Activated T-cell treated with anti-CD3 and anti-CD28 coated beads, Interleukin-2, amount 50 U/mL, for 72 hours (primary cell): ENCODE data around the gene PAK2. TPM values are rescaled to one million over a fixed set of nuclear protein-coding genes. Genes with fewer than 3 reads are reported as not detected.
A peak's percentile ranks its signal among the peaks of the same experiment; 100 is the strongest.
"Not testable (repeated sequence)": the region's sequence is repeated elsewhere in the genome, so short reads cannot be mapped to it uniquely, and the experiment has no call there.

Source experiments
- ATAC-seq, 2 donors: fragments of 150-1000 bp; cut with Tn5 transposase; replicated peaks in 1 of 2; 2 replicates each; pipeline ENCODE4 v1.10.0; 2021; ENCODE audit warnings: moderate library complexity in 2 of 2, mild to moderate bottlenecking in 1 of 2
- DNase-seq, 2 donors: peaks; one replicate each; pipeline ENCODE4 v3.0.0; 2021 to 2022; ENCODE audit warnings: mixed read lengths in 1 of 2
- H3K27ac Mint-ChIP-seq: one replicate; pipeline ENCODE4 v1.8.0; 2022; ENCODE audit warnings: mild to moderate bottlenecking, moderate library complexity, mixed read lengths
- H3K27me3 Mint-ChIP-seq: one replicate; pipeline ENCODE4 v1.8.0; 2022; ENCODE audit warnings: low read depth, mixed read lengths
- H3K36me3 Mint-ChIP-seq, 2 donors: one replicate each; pipeline ENCODE4 v1.8.0; 2022; ENCODE audit warnings: mixed read lengths in 2 of 2, mild to moderate bottlenecking in 1 of 2; ENCODE audit not compliant: insufficient read depth in 2 of 2
- H3K4me1 Mint-ChIP-seq: one replicate; pipeline ENCODE4 v1.8.0; 2022; ENCODE audit warnings: low read depth, mixed read lengths
- H3K4me3 Mint-ChIP-seq, 2 donors: one replicate each; pipeline ENCODE4 v1.8.0; 2022; ENCODE audit warnings: mild to moderate bottlenecking in 2 of 2, mixed read lengths in 2 of 2, moderate library complexity in 2 of 2
- H3K9me3 Mint-ChIP-seq, 2 donors: one replicate each; pipeline ENCODE4 v1.8.0; 2022; ENCODE audit warnings: mixed read lengths in 2 of 2
- total RNA-seq, 2 donors: library from RNA; stranded (reverse); gene quantifications; one replicate each; pipeline ENCODE4 v1.2.3, GENCODE V29; 2022

The PAK2 gene
- total RNA-seq, 2 donors from 2014 or later, result 99.9 to 109 TPM

DNA sequence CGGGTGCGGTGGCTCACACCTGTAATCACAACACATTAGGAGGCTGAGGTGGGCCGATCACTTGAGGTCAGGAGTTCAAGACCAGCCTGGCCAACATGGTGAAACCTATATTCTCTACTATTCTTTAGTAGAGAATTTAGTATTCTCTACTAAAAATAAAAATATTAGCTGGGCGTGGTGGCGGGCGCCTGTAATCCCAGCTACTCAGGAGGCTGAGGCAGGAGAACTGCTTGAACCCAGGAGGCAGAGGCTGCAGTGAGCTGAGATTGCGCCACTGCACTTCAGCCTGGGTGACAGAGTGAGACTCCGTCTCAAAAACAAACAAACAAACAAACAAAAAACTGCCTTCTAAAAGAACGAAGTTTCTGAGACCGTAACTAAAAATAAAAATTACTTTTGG is 3.9 kb downstream of the PAK2 start:
- not testable (repeated sequence) for H3K27me3 Mint-ChIP-seq, H3K9me3 Mint-ChIP-seq, ATAC-seq, H3K4me3 Mint-ChIP-seq, DNase-seq, H3K27ac Mint-ChIP-seq
- H3K36me3 Mint-ChIP-seq, result peaks cover 11 to 26% of the 10 kb centered on the region in 2 donors
- peaks cover 77% of the 10 kb centered on the region for H3K4me1 Mint-ChIP-seq

DNA sequence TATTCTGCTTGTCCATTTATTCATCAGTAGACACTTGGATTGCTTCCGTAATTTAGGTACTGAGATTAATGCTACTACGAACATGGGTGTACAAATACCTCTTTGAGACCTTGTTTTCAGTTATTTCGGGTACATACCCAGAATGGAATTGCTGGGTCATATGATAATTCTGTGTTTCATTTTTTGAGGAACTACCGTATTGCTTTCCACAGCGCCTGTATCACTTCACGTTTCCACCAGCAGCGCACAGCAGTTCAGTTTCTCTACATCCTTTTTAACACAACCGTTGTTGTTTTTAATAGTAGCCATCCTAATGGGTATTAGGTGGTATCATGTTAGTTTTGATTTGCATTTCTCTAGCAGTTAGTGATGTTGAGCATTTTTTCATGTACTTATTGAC is 9.5 kb downstream of the PAK2 start:
- DNase-seq, result no peak
- ATAC-seq, result no peak
- H3K27me3 Mint-ChIP-seq, result no peaks in the 10 kb centered on the region
- peaks cover 67% of the 10 kb centered on the region for H3K4me1 Mint-ChIP-seq
- no peak overlapping the region for H3K27ac Mint-ChIP-seq
- peaks cover 0 to 1% of the 10 kb centered on the region in 2 donors for H3K9me3 Mint-ChIP-seq
- no peak overlapping the region for H3K4me3 Mint-ChIP-seq
- peaks cover 10 to 40% of the 10 kb centered on the region in 2 donors for H3K36me3 Mint-ChIP-seq

DNA sequence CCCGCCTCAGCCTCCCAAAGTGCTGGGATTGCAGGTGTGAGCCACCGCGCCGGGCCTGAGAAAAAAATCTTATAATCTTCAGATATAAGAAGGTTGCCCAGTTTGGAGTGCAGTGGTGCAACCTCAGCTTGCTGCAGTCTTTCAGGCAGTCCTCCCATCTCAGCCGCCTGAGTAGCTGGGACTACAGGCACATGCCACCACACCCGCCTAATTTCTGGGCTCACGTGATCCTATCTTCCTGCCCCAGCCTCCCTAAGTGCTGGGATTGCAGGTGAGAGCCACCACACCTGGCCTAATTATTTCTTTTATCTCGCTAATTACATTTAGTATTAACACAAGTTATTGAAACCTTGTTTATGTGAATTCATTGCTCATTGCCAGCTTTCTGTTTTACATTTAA is 13.5 kb downstream of the PAK2 start:
- Mint-ChIP-seq H3K4me3 (no peak overlapping the region), H3K4me1 (peaks cover 70% of the 10 kb centered on the region), H3K36me3 (peaks cover 24 to 62% of the 10 kb centered on the region in 2 donors)

DNA sequence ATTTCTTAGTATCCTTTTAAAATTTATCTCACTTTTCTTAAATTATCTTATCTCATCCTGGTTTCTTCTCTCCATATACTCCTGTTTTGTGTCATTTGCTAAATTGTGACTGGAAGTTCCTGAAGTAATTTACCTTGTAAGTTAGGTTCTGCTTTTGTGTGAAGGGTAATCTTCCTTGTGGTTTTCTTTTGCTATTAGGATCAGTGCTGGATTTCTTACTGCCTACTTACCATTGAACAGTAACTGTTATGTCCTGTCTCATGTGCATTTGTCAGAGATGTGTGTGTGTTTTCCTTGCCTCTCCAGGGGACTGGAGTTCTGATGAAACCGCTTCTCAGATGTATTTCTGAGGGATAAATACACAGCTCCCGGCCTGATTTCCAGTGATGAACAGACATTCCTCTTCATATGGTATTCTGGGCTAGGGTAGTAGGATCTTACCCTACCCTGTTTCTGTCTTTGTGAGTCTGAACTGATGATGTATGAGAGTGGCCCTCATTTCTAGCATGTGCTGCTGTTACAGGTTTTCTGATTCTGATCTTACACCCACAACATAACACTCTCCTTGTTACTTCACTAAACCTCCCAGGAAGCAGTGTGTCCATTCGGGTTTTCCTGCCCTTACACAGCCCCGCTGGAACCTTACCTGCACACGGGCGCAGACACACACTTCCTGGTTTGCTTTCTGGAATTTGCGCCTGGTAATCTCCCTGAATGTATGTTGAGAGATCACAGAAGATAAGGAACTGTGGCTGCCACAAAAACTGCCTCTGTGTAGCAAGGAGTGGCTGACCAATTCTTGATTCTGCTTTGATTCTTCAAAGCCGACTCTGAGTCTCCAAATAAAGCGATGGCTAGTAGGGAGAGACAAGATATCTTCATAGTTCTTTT is 14.7 kb downstream of the PAK2 start:
- no peaks in the 10 kb centered on the region for H3K27me3 Mint-ChIP-seq
- ATAC-seq, result no peak
- H3K4me1 Mint-ChIP-seq, result peaks cover 66% of the 10 kb centered on the region
- DNase-seq, result no peak
- H3K4me3 Mint-ChIP-seq, result peak overlapping the region in 1 of 2 donors; percentile 5
- peak overlapping the region; percentile 79 for H3K27ac Mint-ChIP-seq
- peaks cover 4 to 6% of the 10 kb centered on the region in 2 donors for H3K9me3 Mint-ChIP-seq
- H3K36me3 Mint-ChIP-seq, result peaks cover 21 to 52% of the 10 kb centered on the region in 2 donors

More for the DNA sequence above, 13.5 kb downstream of the PAK2 start:
- Mint-ChIP-seq H3K9me3 (peaks cover 4 to 6% of the 10 kb centered on the region in 2 donors), H3K27me3 (no peaks in the 10 kb centered on the region), H3K27ac (peak overlapping the region; percentile 31)
- ATAC-seq (no peak), DNase-seq (no peak)

- peaks cover 65% of the 10 kb centered on the region for H3K4me1 Mint-ChIP-seq
- H3K27ac Mint-ChIP-seq, result peak overlapping the region; percentile 2
- ATAC-seq (no peak), DNase-seq (no peak)
- H3K27me3 Mint-ChIP-seq, result no peaks in the 10 kb centered on the region
- H3K4me3 Mint-ChIP-seq, result peak overlapping the region in 1 of 2 donors; percentile 36
- peaks cover 21 to 49% of the 10 kb centered on the region in 2 donors for H3K36me3 Mint-ChIP-seq
- peaks cover 6 to 7% of the 10 kb centered on the region in 2 donors for H3K9me3 Mint-ChIP-seq
These were observed 17.1 kb downstream of the PAK2 start for GRCh38 chr3:196756732-196757131.

GRCh38 chr3:196757876-196758739 is 18.5 kb downstream of the PAK2 start:
- ATAC-seq (peak; percentile 36 to 45), DNase-seq (peak in 1 of 2 donors; percentile 15)
- peaks cover 21 to 45% of the 10 kb centered on the region in 2 donors for H3K36me3 Mint-ChIP-seq
- no peaks in the 10 kb centered on the region for H3K27me3 Mint-ChIP-seq
- H3K4me1 Mint-ChIP-seq, result peaks cover 65% of the 10 kb centered on the region
- H3K27ac Mint-ChIP-seq, result peak overlapping the region; percentile 83
- peak overlapping the region; percentile 23 to 57 for H3K4me3 Mint-ChIP-seq
- peaks cover 6 to 7% of the 10 kb centered on the region in 2 donors for H3K9me3 Mint-ChIP-seq

DNA sequence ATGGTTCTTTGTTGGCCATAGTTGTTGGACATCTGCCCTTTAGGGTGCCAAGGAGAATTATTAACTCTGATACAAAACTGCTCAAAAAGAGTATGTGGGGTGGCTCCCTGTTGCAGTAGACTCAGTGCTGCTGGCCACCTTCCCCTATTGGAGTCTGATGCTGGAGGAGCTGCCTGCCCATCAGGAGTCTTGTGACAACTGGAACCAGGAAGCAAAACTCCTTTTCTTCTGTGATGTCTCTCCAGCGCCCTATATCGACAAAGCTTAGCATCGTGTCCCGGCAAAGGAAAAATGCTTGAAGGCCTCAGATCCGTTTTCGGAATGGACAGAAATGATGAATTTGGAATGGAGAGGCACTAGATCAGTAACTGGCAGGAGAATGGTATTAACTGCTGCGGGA is 23.5 kb downstream of the PAK2 start:
- Mint-ChIP-seq H3K27me3 (no peaks in the 10 kb centered on the region), H3K36me3 (peaks cover 4 to 14% of the 10 kb centered on the region in 2 donors)

GRCh38 chr3:196765454-196765853 is 25.8 kb downstream of the PAK2 start:
- peaks cover 9% of the 10 kb centered on the region for H3K4me1 Mint-ChIP-seq
- ATAC-seq (no peak), DNase-seq (no peak)
- H3K27ac Mint-ChIP-seq, result no peak overlapping the region
- no peak overlapping the region for H3K4me3 Mint-ChIP-seq
- peaks cover 0 to 2% of the 10 kb centered on the region in 2 donors for H3K9me3 Mint-ChIP-seq
- no peaks in the 10 kb centered on the region for H3K27me3 Mint-ChIP-seq
- peaks cover 4 to 10% of the 10 kb centered on the region in 2 donors for H3K36me3 Mint-ChIP-seq

More for the DNA sequence above, 23.5 kb downstream of the PAK2 start:
- ATAC-seq, result no peak
- DNase-seq, result no peak
- peaks cover 0 to 2% of the 10 kb centered on the region in 2 donors for H3K9me3 Mint-ChIP-seq
- H3K4me1 Mint-ChIP-seq, result peaks cover 24% of the 10 kb centered on the region
- no peak overlapping the region for H3K4me3 Mint-ChIP-seq
- no peak overlapping the region for H3K27ac Mint-ChIP-seq

DNA sequence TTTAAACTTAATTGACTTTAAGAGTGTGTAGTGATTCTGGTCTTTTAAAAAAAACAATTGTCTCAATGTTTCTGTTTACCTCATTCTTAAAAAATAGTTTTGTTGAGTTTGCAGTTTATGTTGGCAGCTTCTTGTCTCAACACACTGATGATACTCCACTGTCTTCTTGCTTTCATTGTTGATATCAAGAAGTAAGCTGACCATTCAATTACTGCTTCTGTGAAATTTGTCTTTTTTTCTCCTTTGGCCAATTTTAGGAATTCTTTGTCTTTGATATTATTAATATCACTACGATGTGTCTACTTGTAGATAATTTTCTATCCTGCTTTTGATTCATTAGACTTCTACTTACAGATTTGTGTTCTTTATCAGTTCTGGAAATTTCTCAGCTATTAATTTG is 31.4 kb downstream of the PAK2 start:
- no peaks in the 10 kb centered on the region for H3K27me3 Mint-ChIP-seq
- no peak overlapping the region for H3K4me3 Mint-ChIP-seq
- ATAC-seq (no peak), DNase-seq (no peak)
- peaks cover 43% of the 10 kb centered on the region for H3K4me1 Mint-ChIP-seq
- H3K27ac Mint-ChIP-seq, result peak overlapping the region; percentile 87
- peaks cover 0 to 5% of the 10 kb centered on the region in 2 donors for H3K36me3 Mint-ChIP-seq
- no peaks in the 10 kb centered on the region for H3K9me3 Mint-ChIP-seq

GRCh38 chr3:196772102-196772501 is 32.4 kb downstream of the PAK2 start:
- Mint-ChIP-seq H3K36me3 (peaks cover 0 to 5% of the 10 kb centered on the region in 2 donors), H3K4me3 (peak overlapping the region in 1 of 2 donors; percentile 6), H3K27ac (peak overlapping the region; percentile 5), H3K4me1 (peaks cover 43% of the 10 kb centered on the region), H3K9me3 (no peaks in the 10 kb centered on the region), H3K27me3 (no peaks in the 10 kb centered on the region)
- ATAC-seq (no peak), DNase-seq (no peak)

DNA sequence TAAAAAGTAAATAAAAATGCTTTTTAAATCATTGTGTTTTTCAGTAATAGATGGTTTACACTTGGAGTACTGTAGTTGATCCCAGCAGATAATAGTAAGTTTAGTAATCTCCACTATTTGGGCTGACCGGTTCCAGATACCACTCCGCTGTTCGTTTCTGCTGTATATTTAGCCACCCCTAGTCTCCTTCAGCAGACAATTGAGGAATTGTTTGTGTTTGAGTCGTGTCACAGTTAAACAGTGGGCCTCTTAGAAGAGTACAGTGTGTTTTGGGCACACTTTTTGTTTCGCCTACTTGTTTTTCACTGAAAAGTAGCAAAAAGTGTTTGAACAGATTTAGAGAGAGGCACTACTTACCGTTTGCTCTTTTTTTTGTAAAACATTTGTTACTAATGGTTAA is 33.2 kb downstream of the PAK2 start:
- no peaks in the 10 kb centered on the region for H3K9me3 Mint-ChIP-seq
- H3K27me3 Mint-ChIP-seq, result no peaks in the 10 kb centered on the region
- H3K4me3 Mint-ChIP-seq, result no peak overlapping the region
- DNase-seq (no peak), ATAC-seq (no peak)
- peak overlapping the region; percentile 65 for H3K27ac Mint-ChIP-seq
- peaks cover 0 to 5% of the 10 kb centered on the region in 2 donors for H3K36me3 Mint-ChIP-seq
- H3K4me1 Mint-ChIP-seq, result peaks cover 43% of the 10 kb centered on the region

DNA sequence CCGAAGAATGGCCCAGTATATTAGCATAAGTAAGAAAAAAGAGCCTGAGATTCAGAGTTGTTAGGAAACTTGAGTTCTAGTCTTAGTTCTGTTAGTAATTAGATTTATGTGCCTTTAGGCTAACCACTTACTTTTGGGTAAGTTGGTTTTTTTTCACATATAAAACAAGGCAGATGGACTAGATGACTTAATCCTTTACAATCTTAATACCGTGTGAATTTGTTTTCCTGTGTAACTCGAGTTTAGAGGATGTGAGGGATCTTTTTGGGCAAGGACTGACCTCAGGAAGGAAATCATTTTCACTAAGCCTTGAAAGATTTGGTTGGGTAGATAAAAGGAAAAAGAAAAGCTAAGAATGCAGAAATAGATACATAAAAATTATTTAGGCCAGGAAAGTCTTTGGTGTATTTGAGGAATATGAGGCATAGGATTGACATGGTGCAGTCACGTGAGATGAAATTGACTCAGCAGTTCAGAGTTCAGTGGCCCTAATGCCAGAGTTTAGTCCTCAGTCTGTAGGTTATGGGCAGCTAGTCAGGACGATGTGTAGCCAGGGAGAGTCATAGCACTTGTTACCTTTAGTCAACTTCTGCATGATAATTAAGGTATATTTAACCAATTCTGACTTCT is 34.6 kb downstream of the PAK2 start:
- DNase-seq (no peak), ATAC-seq (peak in 1 of 2 donors; percentile 91)
- no peaks in the 10 kb centered on the region for H3K9me3 Mint-ChIP-seq
- peak overlapping the region; percentile 9 for H3K27ac Mint-ChIP-seq
- no peaks in the 10 kb centered on the region for H3K27me3 Mint-ChIP-seq
- H3K36me3 Mint-ChIP-seq, result peaks cover 0 to 11% of the 10 kb centered on the region in 2 donors
- peaks cover 43% of the 10 kb centered on the region for H3K4me1 Mint-ChIP-seq
- H3K4me3 Mint-ChIP-seq, result peak overlapping the region in 1 of 2 donors; percentile 22
